NCI-H524 treated with DMSO at 0.1 percent for 48 hours (cell line): Measurements from ENCODE around the gene FUBP1.
"Not testable (repeated sequence)": the region's sequence is repeated elsewhere in the genome, so short reads cannot be mapped to it uniquely, and the experiment has no call there.

Source experiments
- DNase-seq: peaks from one replicate; lab custom pipeline; 2025; lab: John Stamatoyannopoulos, UW

The FUBP1 gene

DNA sequence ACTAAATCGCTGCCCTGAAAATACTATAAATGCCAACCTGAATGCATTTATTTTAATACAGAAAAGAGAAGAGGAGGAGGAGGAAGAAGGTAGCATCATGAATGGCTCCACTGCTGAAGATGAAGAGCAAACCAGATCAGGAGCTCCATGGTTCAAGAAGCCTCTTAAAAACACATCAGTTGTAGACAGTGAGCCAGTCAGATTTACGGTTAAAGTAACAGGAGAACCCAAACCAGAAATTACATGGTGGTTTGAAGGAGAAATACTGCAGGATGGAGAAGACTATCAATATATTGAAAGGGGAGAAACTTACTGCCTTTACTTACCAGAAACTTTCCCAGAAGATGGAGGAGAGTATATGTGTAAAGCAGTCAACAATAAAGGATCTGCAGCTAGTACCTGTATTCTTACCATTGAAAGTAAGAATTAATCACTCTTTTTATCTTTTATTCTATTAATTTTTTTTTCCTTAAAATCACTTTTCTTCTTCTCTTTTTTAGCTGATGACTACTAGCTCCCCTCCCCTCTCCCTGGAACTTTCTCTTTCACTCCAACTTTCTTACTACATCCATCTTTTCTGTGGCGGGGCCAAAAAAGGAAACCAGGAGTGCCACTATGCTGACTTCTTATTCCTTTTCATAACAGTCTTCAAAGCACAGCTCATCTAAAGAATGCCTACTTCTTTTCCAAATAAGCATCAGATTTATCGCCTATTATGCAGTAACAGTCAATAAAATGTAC is 36.3 kb downstream of the FUBP1 start:
- no peak for DNase-seq

- no peak for DNase-seq
These were observed 37.8 kb downstream of the FUBP1 start for GRCh38 chr1:77940921-77941570.

DNA sequence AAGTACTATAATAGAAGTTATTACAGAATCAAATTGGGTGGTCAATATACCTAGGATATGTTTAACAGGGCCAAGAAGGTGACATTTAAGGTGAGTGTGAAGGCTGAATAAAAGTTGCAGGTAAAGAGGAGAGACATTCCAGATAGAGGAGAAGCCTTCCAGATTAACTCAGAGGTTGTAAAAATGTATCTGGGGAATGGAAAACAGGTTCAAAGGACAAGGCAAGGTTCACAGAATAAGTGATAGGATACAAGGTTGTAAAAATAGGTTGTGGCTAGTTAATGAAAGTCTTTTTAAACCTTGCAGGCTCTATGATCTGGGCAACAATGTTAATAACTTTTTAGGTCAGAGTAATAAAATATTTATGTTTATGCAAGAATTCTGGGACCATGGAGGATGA is 40.2 kb downstream of the FUBP1 start:
- DNase-seq = no peak

GRCh38 chr1:77929806-77930205 is 49.1 kb downstream of the FUBP1 start:
- DNase-seq = no peak

DNA sequence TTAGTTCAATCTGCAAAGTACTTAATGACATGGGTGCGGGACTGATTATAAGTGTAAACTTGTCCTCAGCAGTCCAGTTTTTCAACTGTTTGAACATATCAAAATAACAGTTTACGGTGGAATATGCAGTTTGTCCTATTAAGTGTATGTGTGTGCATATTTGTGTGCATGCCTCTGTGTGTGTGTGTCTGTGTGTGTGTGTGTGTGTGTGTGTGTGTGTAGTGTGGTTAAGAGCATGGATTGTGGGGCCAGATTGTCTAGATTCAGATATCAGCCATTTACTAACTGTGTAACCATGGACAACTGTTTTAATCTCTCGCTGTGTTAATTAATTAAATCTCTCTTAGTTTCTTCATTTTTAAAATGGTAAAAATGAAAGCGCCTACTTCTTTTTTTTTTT is 51.5 kb downstream of the FUBP1 start:
- no peak for DNase-seq

DNA sequence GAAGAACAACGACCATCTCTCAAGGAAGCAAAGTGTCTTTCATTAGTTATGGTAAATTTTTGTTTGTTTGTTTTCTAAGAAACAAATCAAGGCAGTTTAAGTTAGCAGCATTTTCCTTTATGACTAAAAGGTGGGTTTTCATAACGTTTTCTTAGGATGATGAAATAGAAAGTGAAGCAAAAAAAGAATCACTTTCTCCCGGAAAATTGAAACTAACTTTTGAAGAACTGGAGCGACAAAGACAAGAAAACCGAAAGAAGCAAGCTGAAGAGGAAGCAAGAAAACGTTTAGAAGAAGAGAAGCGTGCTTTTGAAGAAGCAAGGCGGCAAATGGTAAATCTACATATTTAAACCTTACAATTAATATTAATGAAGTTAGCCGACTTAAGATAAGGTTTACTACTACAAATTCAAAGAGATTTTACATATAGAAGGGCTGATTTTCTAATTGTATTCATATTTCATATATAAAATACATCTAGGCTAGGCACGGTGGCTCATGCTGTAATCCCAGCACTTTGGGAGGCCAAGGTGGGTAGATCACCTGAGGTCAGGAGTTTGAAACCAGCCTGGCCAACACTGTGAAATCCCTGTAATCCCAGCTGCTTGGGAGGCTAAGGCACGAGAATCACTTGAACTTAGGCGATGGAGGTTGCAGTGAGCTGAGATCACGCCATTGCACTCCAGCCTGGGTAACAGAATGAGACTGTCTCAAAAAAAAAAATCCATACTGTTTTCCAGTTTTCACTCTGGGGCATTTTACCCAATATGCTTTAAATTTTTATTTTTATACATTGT is 52.1 kb downstream of the FUBP1 start:
- no peak for DNase-seq

GRCh38 chr1:77925956-77926355 is 52.9 kb downstream of the FUBP1 start:
- no peak for DNase-seq

GRCh38 chr1:77925518-77925917 is 53.4 kb downstream of the FUBP1 start:
- no peak for DNase-seq

DNA sequence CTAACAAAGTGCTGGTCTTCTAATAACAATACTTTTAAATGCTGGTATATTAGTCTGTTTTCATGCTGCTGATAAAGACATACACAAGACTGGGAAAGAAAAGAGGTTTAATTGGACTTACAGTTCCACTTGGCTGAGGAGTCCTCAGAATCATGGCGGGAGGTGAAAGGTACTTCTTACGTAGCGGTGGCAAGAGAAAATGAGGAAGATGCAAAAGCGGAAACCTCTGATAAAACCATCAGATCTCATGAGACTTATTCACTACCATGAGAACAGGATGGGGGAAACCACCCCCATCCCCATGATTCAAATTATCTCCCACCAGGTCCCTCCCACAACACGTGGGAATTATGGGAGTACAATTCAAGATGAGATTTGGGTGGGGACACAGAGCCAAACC is 60.0 kb downstream of the FUBP1 start:
- DNase-seq = not testable (repeated sequence)

- no peak for DNase-seq
These were observed 68.8 kb downstream of the FUBP1 start for GRCh38 chr1:77910116-77910515.

- DNase-seq = no peak
These were observed 72.2 kb downstream of the FUBP1 start for GRCh38 chr1:77906624-77907023.

GRCh38 chr1:77906019-77906545 is 72.8 kb downstream of the FUBP1 start:
- DNase-seq = no peak

- no peak for DNase-seq
These were observed 73.3 kb downstream of the FUBP1 start for GRCh38 chr1:77905603-77906002.

DNA sequence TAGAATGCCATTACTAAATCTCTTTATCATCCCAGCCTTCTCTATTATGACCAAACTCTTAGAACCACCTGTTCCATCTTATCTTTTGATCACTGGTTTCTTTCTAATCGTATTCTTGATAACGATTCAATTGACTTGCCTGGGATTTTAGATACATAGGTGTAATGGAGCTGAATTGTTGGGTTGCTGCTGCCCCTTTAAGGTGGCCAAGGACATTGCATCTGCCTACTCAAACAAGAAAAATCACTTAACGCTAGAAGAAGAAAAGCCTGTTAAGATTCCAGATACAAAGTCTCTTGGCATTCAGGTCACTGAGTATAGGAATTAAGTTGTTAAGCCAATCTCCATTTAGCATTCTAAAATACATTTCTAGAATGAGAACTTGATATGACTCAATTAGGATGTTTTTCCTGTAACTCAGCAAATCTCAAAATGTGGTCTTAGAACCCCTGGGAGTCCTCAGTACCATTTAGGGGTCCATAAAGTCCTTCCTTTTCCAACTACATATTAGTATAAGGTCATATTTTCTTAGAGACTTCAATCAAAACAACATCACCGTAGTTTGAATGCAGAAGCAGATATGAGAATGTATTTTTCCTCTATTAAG is 78.1 kb downstream of the FUBP1 start:
- DNase-seq = peak; percentile 7

DNA sequence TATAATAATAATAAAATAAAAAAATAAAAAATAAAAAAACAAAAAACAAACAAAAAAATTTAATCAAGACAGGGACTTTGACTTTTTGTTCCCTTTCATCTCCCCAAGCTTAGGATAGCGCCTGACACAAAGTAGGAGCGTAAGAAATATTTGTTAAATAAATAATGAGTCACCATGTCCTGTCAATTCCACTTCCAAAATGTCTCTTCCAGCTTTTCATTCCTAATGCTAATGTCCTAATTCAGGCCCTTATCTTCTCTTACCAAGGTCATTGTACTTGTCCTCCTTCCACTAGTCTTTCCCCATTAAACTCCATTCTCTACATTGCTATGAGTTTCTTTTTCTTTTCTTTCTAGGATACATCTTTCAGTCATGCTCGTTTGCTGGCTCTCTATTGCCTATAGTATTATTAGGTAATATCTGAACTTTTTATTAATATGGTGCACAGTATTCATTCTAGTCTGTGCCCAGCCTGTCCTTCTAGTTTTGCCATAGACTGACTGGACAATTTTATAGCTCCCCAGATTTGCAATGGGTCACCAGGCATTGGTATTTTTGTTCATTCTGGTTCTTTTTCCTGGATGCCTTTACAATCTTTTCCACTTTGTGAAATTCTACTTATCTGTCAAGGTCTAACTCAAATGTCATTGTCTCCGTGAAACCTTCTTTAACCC is 79.1 kb downstream of the FUBP1 start:
- no peak for DNase-seq
